Measurements from ENCODE around the gene CAMSAP1.

The CAMSAP1 gene

DNA sequence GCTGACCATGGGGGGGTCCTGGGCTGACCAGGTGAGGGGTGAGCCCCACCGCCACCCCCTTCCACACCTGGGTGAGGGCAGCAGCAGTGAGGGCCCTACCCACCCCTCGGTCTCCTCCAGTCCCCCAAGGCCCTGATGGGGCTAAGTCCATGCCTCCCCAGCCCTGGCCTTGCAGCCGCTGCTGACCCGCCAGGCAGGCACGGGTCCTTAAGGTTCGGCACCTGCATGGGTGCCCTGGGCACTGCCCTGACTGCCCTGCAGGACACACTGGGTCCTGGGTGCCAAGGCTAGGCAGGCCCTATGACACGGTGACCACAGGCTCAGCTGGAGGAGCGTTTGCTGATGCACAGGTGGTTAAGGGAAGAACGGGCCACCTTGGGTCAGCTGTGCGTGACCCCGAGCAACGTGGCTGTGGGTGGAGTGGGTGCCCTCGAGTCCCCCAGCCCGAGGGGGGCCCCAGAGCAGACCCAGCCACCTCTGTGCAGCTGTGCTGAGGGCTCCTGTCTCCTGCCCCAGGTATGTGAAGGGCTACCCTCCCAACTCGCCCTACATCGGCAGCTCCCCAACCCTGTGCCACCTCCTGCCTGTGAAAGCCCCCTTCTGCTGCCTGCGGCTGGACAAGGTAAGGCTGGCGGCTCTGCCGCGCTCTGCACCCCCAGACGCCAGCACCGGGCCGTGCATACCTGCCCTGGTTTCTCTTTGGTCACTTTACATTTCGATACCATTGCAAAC lies 132.4 kb downstream of the CAMSAP1 start:
- no peak for DNase-seq (ENCODE audit: low spot score)

DNA sequence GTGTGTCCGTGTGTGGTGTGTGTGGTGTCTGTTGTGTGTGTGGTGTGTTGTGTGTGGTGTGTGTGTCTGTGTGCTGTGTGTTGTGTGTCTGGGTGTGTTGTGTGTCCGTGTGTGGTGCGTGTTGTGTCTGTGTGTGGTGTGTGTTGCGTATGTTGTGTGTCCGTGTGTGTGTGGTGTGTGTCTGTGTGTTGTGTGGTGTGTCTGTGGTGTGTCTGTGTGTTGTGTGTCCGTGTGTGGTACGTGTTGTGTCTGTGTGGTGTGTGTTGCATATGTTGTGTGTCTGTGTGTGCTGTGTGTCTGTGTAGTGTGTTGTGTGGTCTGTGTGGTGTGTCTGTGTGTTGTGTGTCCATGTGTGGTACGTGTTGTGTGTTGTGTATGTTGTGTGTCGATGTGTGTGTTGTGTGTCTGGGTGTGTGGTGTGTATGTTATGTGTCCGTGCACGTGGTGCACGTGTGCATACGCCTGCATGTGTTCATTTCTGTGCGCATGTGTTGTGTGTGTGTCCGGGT lies 133.1 kb downstream of the CAMSAP1 start:
- no peak for DNase-seq (ENCODE audit: low spot score)

DNA sequence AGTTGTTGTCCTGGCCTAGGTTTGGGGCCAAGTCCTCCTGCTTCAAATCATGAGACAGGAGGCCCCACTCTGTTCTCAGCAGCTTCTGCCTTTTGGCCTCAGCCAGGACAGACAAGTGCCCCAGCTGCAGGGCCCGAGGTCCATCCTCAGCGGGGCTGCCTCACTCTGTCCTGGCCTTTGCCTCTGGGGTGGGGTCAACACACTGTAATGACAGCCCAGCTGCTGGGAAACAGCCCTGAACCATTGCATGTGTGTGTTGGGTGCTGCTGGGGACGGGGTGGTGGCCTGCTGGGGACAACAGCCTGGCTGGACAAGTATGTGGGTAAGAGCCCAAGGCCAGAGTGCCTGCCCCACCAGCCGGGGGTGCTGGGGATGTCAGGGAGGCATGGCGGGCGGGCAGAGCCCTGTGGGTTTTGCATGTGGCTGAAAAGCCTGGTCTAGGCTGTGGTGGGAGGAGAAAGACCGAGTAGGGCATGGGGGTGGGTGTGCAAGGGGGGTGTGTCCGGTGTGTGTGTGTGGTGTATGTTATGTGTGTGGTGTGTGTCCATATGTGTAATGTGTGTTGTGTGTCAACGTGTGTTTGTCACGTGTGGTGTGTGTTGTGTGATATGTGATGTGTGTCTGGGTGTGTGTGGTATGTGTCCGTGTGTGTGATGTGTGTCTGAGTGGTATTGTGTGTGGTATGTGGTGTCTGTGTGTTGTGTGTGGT lies 133.7 kb downstream of the CAMSAP1 start:
- DNase-seq (ENCODE audit: low spot score) = no peak

DNA sequence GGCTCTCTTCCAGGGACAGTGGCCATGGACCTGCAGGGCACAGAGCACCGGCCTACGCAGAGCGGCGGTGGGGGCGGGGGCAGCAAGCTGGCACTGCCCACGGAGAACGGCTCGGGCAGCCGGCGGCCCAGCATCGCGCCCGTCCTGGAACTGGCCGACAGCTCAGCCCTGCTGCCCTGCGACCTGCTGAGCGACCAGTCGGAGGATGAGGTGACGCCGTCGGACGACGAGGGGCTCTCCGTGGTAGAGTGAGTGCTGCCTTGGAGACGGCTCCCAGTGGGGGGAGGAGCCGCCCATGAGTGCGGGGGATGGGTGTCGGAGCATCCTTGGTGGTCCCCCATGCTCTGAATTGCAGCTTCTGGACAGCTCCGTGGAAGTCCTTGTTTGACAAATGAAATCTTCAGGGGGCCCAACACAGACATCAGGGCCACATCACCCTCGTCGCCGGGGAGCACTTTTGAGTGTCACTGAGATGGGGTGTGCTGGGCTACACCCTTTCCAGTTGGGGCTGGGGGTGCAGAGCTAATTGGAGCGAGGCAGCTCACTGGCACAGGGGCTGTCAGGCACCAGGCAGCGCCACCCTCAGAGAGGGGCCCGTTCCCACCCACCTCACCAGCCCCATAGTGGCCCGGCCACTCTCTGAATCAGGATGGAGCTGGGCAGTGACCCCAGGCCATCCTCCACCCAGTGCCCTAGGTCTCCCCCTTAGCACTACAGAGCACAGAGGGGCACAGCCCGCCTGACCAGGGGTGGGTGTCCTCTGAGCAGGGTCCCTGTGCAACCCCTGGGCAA lies 134.4 kb downstream of the CAMSAP1 start:
- DNase-seq (ENCODE audit: low spot score) = no peak

DNA sequence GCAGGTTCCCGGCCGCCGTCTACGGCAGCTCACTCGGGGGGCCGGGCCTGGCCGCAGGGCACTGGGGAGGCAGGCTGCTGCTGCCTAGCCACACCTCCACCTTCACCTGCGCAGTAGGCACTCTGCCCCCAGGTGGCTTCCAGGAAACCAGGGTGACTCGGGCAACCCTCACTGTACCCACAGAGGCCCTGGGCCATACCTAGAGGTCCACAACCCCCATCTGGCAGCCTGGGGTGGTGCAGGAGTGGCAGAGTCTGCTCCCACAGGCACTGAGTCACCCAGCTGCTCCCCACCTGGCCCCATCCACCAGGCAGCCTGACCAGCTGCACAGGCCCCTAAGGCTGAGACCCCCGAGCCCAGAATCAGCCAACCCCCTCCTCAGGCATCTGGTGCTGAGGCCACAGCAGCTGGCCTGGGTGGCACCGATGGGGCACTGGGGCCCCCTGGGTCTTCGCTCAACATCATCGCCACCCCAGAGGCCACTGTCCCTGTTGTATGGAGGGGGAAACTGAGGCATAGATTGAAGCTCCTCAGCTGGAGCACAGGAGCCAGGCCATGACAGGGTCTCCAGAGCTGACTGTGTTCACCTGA lies 135.2 kb downstream of the CAMSAP1 start:
- DNase-seq (ENCODE audit: low spot score) = no peak

- DNase-seq (ENCODE audit: low spot score) = no peak
Observed at GRCh38 chr9:135771401-135772051, 135.8 kb downstream of the CAMSAP1 start.

- DNase-seq (ENCODE audit: low spot score) = no peak
Observed at GRCh38 chr9:135770771-135771170, 136.6 kb downstream of the CAMSAP1 start.

GRCh38 chr9:135770203-135770535 lies 137.2 kb downstream of the CAMSAP1 start:
- DNase-seq (ENCODE audit: low spot score) = no peak

DNA sequence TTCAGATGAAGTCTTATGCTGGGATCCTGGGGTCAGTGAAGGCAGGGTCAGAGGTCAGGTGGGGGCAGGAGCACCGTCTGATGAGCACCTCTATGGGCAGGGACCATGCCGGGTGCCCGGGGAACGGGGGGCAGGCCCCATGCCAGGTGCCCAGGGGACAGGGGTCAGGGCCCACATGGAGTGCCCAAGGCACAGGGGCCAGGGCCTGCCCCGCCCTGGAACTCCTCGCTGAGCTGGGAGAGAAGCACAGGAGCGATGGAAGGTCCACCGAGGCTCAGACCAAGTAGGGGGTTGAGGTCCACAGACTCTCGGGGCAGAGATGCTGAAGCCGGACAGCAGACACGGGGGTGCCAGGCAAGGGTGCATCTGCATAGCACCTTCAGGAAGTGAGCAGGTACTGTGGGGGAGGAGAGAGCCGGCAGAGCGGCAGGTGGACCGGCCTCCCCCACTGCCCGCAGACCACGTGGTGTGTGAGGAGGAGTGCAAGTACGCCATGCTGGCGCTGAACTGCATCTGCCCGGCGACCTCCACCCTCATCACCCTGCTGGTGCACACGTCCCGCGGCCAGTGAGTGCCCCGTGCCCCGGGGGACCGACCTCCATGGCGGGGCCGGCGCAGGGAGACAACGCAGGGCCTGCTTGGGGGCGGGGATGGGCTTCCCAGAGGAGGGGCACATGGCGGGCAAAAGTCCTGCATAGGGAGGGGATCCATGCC lies 137.7 kb downstream of the CAMSAP1 start:
- no peak for DNase-seq (ENCODE audit: low spot score)

GRCh38 chr9:135768516-135769218 lies 138.7 kb downstream of the CAMSAP1 start:
- DNase-seq (ENCODE audit: low spot score) = no peak

DNA sequence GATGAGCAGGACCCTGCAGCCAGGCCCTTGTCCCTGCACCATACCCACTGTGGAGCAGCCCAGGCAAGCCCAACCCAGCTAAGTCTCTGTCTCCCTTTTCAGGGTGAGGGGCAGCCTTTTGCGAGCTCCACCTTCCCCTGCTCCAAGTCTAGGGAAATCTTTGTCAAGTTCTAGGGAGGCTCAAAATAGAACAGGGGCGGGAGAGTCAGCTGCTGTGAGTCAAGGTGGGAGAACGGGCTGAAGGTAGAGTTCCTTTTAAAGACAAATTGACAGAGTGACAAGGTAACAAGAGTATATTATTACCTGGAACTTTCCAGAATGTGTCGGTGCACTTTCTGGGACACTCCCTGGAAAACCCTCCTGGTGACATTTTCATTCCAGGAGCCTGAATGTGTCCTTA lies 140.6 kb downstream of the CAMSAP1 start:
- no peak for DNase-seq (ENCODE audit: low spot score)

GRCh38 chr9:135766251-135766650 lies 141.1 kb downstream of the CAMSAP1 start:
- DNase-seq (ENCODE audit: low spot score) = no peak

DNA sequence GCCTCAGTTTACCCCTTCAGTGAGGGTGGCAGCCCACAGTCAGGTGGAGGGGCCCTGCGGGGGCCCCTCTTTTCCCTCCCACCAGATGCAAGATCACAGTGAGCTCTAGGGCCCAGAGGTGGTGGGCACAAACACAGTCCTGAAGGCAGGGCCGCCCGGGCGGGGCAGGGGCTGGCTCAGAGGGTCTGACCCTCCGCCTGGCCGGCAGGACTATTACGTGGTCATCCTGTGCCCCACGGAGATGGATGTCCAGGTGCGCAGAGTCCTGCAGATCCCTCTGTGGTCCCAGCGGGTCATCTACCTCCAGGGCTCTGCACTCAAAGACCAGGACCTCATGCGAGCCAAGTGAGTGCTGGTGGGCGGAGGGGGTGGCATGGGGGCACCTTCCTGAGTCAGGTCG lies 141.9 kb downstream of the CAMSAP1 start:
- DNase-seq (ENCODE audit: low spot score) = no peak

- DNase-seq (ENCODE audit: low spot score) = no peak
Observed at GRCh38 chr9:135764731-135765130, 142.6 kb downstream of the CAMSAP1 start.

DNA sequence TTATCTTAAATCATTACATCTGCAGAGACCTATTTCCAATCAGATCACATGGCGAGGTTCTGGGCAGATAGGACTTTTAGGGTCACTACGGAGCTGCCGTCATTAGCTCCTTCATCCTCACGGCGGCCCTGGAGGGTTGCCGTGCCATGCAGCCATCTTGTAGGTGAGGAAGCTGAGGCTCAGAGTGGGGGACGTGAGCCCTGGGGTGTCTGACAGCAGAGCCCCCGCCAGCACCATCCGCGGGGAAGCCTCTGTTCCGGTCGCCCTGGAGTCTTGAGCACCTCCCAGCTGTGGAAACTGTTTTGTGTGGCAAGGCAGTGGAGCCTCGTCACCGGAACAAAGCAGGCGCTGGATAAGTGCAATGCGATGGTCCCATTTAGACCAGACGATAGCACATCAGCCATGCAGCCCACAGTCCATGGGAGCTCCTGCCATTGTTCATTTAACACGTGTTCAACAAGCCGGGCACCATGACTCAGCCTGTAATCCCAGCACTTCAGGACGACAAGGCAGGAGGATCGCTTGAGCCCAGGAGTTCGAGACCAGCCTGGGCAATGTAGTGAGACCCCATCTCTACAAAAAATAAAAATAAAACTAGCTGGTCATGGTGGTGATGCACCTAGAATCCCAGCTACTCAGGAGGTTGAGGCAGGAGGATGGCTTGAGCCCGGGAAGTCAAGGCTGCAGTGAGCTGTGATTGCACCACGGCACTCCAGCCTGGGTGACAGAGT lies 143.5 kb downstream of the CAMSAP1 start:
- no peak for DNase-seq (ENCODE audit: low spot score)

GRCh38 chr9:135762921-135763320 lies 144.4 kb downstream of the CAMSAP1 start:
- DNase-seq (ENCODE audit: low spot score) = no peak

- DNase-seq (ENCODE audit: low spot score) = no peak
Observed at GRCh38 chr9:135761845-135762168, 145.5 kb downstream of the CAMSAP1 start.

GRCh38 chr9:135761150-135761844 lies 146.0 kb downstream of the CAMSAP1 start:
- no peak for DNase-seq (ENCODE audit: low spot score)

DNA sequence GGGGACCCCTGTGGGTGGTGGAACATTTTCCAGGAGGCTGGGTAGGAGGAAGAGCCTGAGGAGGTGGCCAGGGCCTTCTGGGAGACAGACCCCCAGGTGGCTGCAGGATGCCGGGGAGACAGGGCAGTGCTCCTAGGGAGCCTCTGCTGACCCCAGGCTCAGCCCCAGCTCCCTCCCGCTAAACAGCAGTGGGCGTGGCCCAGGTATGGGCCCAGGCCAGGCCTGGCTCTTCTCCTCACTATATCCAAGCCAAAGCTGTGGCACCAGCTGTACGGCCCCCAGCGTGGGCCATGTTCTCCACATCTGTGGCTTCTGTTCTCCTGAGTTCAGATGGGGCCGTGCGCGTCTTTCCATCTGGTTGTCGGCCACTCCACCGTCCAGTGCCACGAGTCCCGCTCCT lies 146.9 kb downstream of the CAMSAP1 start:
- no peak for DNase-seq (ENCODE audit: low spot score)
